Measurements from ENCODE around the gene REC114.
"Not testable (repeated sequence)": the region's sequence is repeated elsewhere in the genome, so short reads cannot be mapped to it uniquely, and the experiment has no call there.

The REC114 gene

DNA sequence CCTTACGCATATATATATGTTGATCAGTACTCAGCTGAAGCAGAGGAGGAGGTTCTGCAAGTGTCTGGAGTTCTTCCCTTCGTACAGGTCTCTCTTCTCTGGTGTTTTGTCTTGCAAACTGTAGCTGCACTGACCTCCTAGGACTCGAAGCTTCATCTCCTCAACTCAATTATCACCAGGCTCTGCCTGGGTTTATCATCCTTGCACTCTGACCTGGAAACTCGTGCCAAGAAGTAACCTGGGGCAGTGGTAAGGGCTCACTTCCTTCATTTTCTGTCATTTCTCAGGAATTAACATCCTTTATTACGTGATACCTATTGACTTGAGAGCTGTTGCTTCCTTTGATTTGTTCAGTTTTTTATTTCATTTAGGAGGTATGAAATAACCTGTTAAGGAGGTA is 14.4 kb downstream of the REC114 start:
- DNase-seq: no peak

DNA sequence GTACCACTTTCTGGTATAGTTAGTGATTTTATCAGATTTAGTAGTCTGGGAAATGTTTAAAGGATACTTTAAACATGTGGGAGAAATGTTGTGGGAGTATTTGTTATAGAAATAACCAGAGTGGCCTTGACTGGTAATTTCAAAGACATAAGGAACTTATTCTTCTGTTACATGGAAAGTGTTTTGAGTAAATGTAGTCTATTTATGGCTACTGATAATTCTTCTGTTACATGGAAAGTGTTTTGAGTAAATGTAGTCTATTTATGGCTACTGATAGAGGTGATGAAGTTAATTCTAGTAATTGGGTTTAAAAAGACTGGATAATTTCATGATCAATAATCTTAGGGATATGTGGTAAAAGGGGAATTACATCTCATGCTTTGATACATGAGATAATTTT is 17.7 kb downstream of the REC114 start:
- DNase-seq: no peak

DNA sequence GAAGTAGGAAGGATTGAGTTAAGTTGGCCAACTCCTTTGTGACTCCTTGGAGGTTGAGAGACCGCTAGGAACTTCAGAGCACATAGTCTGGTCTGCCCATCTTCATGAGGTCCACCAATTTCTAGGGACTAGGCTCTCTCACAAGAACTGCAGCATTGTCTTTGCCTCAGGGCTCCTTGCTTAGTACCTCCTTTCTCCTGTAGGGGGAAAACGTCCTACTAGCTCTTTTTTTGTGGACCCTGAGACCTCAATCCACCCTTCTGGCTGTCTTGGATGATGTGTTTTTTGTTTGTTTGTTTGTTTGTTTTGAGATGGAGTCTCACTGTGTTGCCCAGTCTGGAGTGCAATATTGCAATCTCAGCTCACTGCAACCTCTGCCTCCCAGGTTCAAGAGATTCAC is 21.6 kb downstream of the REC114 start:
- no peak for DNase-seq

DNA sequence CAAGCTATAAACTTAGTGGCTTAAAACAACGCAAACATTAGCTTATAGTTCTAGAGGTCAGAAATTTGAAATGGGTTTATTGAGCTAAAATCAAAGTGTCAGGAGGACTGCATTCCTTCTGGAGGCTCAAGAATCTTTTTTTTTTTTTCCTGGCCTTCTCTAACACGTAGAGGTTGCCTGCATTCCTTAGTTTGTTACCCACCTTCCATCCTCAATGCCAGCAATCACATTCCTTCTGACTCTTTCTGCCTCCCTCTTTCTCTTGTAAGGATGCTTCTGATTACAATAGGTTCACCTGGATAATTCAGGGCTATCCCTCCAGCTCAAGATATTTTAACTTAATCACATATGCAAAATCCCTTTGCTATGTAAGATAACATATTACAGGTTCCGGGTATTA is 24.8 kb downstream of the REC114 start:
- DNase-seq: no peak

DNA sequence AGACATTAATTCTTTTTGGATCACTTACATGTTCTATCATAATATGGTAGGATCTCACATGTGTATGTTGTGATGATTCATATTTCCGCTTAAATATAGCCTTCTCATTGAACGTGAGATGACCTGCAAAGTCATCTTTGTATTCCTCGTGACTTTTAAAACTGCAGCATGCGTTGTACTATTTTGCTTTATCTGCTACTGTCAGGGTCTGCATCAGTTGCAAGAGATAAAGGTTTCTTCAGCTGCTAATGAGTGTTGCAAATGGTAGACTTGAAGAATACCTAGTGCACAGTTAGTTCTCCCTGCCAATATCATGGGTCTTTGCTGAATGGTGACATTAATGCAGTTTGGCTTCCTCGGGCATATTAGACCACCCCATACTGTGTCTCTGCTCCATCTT is 31.8 kb downstream of the REC114 start:
- no peak for DNase-seq

DNA sequence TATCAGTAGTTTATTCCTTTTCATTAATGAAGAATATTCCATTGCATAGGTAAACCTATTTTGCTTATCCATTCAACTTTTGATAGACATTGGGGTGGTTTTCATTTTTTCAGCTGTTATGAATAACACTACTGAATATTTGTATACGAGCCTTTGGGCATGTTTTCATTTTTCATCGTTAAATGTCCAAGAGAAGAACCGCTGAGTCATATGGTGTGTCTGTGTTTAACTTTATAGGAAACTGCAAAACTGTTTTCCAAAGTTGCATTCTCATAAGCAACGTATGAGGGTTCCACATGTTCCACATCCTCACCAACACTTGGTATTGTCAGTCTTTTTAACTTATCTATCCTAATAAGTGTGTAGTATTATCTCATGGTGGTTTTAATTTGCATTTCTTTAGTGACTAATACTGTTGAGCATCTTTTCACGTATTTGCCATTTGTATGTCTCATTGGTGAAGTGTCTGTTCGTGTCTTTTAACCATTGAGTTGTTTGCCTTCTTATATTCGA is 33.8 kb downstream of the REC114 start:
- no peak for DNase-seq

DNA sequence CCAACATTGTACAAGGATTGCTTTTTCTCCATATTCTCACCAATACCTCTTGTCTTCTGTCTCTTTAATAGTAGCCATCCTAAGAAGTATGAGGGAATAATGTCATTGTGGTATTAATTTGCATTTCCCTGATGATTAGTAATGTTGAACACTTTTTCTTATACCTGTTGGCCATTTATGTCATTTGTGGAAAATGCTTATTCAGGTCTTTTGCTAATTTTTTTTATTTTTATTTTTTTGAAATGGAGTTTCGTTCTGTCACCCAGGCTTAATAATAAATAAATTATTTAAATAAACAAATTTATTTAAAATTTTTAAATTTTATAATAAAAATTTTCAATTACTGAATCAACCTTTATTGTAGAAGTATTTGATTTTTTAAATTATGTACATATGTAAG is 37.1 kb downstream of the REC114 start:
- no peak for DNase-seq

DNA sequence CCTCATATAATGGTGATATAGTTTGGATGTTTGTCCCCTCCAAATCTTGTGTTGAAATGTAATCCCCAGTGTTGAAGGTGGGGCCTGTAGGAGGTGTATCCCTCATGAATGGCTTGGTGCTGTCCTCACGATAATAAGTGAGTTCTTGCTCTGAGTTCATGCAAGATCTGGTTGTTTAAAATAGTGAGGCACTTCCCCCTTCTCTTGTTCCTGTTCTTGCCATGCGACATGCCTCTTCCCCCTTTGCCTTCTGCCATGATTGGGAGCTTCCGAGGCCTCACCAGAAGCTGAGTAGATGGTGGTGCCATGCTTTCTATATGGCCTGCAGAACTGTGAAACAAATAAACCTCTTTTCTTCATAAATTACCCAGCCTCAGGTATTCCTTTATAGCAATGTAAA is 39.2 kb downstream of the REC114 start:
- no peak for DNase-seq

DNA sequence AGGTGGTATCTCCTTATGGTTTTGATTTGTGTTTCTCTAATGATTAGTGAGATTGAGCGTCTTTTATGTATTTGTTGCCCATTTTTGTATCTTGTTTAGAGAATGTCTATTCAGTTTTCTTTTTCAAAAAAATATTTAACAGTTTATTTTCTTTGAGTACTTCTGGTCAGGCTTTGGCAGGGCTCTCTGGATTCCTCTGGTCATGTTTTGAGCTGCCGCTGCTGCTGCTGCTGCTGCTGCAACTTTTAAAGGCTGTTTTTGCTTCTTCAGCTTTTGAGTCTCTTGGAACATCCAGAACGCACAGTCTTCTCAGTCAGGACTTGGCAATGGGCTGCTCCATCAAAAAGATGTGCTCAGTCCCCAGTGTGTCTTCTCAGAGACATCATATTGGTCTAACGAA is 40.1 kb downstream of the REC114 start:
- DNase-seq: no peak

DNA sequence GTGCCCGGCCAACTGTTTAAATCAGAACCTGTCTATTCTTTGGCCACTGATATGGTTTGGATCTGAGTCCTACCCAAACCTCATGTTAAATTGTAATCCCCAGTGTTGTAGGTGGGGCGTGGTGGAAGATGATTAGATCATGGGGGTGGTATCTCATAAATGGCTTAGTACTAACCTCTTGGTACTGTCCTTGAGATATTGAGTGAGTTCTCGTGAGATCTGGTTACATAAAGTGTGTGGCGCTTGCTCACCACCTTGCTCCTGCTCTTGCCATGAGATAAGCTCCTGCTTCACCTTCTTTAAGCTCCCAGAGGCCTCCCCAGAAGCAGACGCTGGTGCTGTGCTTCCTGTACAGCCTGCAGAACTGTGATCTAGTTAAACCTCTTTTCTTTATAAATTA is 42.4 kb downstream of the REC114 start:
- no peak for DNase-seq

DNA sequence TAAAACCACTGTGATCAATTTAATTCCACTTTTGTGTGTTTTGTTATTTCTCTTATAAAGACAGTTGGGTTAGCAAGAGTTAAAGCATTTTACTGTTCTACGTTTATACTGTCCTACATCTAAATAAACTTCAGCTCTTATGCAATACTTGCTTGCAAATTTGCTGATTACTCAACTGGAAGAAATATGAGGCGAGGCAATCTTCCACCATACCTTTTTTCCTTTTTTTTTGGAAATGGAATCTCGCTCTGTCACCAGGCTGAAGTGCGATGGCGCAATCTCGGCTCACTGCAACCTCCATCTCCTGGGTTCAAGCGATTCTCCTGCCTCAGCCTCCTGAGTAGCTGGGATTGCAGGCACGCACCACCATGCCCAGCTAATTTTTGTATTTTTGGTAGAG is 42.9 kb downstream of the REC114 start:
- not testable (repeated sequence) for DNase-seq

DNA sequence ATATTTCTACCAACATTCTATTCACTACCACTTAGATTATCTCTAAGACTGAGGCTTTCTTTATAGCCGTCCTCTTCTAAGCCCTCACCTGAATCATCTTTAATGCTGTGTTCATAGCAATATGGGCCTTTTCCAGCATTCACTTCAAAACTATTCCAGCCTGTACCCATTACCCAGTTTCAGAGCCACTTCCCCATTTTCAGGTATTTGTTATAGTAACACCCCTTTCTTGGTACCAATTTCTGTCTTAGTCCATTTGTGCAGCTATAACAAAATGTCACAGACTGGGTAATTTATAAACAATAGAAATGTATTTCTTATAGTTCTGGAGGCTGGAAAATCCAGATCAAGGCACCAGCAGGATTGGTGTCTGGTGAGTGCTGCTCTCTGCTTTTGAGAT is 45.7 kb downstream of the REC114 start:
- DNase-seq: no peak

DNA sequence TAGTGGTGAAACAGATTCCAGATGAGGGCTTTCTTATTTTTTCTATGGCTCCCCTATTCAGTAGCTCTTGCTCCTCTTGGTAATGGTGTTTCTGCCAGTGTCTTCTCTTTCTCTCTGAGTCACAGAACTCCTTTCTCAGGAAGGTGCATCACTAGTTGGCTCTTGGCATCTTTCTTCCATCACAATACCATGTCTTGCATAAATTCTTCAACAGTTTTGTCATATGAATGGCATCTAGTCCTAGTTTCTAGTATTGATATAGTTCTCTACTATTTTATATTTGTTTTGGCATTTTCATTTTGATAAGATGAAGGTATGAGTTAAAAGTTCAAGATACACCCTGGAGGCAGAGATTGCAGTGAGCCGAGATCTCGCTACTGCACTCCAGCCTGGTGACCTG is 51.0 kb downstream of the REC114 start:
- no peak for DNase-seq

DNA sequence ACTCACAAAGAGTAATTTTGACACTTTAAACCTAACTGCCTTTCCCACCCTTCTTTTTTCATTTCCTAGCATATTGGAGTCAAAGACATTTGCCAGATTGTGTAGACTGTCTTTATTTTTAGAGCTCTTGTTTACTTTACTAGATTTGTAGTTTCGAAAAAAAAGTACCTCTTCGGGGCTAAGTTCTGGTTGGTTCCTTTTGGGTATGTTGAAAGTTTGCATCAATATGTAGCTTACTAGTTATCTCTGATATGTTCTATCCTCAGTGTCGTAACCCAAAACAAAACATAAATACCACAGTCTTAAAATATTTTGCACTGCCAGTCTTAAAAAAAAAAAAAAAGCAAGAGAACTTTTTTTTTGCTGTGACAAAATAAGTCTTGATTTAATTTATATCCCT is 52.2 kb downstream of the REC114 start:
- no peak for DNase-seq

DNA sequence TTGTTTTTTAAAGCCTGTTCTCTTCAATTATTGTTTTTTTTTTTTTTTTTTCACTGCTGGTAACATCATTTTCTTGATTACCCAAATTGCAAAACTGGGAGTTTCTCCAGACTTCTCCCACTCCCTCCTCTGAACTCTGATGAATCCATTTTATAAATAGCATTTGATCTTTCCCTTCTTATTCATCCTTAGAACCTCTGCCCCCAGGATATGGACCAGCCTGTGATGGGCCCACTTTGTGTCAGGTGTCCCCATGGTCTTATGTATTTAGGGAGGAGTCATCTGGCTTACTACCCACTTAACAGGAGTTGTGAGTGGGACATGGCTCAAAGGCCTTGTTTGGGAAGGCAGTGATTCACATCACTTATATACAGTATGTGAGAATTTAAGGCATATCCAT is 57.7 kb downstream of the REC114 start:
- DNase-seq: no peak

DNA sequence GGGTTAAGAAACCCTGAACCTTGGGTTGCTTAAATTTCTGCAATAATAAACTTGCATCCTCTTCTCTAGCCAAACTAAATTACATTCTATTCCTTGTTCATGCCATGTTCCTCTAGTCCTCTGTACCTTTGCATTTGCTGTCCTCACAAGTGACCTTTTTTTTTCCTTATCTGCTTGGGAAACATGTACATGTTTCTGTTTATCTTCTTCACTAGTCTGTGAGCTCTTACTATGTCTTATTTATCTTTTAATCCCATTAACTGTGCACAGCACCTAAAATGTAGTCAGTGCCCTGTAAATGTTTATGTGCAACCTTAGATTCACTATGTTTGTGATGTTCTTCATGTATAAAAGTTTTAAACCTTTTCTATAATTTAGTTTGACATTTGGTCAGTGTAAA is 61.9 kb downstream of the REC114 start:
- DNase-seq: no peak

DNA sequence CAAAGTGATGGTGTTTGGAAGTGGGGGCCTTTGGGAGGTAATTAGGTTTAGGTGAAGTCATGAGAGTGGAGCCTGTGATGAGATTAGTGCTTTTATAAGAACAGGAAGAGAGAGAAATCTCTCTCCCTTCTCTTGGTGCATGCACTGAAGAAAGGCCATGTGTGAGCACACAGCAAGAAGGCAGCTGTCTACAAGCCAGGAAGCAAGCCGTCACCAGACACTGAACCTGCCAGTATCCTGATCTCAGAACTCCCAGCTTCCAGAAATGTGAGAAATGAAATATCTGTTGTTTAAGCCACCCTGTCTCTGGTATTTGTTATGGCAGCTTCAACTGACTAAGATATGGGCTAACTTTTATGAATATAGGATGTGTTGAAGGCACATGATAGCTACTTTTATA is 72.6 kb downstream of the REC114 start:
- DNase-seq: no peak

DNA sequence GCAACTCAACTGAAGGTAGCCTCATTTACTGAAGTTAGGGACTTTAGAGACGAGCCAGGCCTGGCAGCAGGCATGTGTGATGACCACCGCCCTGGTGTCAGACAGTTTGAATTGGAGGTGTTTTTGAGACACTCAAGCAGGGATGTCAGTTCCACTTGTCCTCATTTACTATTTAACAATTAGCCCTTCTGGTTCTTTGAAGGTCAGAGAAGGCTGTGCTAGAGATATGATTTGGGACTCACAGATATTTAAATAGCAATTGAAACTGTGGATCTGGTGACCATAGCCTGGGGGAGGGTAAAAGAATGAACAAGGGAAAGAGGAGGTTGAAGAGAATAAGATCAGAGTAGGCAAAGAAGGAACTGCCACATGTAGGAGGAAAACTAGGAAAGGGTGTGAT is 74.6 kb downstream of the REC114 start:
- no peak for DNase-seq

DNA sequence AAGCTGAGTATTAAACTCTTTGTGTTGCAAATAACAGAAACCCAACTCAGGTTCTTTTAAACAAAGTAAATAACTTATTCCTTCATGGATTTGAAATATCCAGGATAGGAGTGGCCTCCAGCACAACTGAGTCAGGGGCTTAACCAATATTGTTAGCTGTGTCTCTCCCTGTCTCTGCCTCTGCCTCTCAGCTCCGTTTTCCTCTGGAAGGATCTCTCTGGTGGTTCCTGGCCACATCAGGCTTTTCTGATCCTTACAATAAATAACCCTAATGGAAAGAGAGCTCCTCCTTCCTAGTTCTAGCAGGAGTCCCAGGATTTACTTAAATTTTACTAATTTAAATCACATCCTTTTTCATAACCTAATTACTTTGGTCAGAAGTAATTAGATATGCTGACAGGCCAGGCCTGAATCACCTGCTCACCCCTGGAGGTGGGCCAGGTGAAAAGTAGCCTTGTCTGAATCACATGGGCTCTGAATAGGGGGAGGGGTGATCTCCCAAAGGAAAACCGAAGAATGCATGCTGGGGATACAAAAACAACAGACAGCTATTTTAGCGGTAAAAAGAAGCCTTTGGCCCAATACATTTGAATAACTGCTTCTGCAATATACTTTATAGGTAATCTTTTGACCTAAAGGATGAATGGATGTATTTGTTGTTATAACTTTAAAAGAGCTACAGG is 75.4 kb downstream of the REC114 start:
- DNase-seq: no peak

DNA sequence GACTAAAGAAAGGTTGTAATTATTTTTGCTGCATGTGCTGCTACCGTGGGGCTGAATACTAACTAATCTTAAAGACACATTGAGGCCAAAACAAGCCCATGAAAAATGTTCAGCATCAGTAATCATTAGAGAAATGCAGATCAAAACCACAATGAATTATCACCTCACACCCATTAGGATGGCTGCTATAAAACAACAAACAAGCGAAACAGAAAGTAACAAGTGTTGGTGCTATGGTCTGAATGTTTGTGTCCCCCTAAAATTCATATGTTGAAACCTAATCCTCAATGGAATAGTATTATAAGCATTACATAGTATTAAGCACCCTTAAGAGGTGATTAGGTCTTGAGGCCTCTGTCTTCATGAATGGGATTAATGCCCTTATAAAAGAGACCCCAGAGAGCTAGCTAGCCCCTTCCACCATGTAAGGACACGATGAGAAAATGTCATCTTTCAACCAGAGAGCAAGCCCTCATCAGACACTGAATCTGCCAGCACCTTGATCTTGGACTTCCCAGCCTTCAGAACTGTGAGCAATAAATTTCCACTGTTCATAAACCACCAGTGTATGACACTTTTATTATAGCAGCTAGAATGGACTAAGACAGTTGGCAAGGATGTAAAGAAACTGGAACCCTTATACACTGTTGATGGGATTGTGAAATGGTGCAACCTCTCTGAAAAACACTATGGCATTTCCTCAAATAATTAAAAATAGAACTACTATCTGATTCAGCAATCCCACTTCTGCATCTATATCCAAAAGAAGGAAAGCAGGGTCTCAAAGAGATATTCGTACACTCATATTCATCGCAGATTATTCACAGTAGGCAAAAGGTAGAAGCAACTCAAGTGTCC is 76.1 kb downstream of the REC114 start:
- DNase-seq: no peak

DNA sequence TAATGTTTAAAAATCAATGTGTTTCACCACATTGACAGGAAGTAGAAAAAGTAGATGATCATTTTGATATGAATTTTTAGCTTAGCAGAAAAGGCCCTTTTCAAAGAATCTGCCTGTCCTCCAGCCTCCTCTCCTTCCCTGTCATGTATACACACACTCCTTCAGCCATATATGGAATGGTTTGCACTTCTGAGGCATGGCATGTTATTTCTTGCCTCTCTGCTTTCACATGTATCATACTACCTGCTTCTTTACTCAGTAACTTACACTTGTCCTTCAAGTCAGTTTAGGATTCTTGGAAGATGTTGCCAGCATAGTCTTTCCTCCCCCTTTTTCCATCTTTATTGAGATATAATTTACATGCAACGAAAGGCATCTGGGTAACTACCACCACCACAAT is 79.0 kb downstream of the REC114 start:
- no peak for DNase-seq

DNA sequence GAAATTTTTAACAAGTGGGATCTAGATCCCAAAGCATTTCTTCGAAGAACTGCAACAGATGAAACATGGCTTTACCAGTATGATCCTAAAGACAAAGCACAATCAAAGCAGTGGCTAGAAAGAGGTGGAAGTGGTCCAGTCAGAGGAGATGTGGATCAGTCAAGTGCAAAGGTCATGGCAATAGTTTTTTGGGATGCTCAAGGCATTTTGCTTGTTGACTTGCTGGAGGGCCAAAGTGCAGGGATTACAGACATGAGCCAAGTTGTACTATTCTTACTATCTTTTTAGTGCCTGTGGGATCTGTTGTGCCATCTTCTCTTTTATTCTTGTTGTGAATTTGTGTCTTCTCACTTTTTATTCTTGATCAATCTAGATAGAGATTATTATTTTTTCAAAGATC is 82.0 kb downstream of the REC114 start:
- no peak for DNase-seq

DNA sequence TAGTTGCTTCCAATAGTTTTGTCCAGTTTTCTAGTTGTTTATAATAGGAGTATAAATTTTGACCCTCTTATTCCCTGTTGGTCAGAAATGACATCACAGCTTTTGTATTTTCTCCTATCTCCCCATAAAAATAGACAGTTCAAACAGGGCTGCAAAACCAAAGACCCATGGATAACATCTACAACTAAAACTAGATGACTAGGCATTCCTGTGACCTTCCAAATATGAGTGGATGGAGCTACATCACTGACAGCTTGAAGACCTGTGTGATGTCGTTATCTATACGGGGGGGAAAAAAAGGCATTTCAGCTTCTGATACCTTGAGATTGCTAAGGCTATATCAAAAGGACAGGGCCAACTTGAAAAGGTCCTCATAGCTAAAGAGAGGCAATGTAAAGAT is 84.6 kb downstream of the REC114 start:
- DNase-seq: no peak

DNA sequence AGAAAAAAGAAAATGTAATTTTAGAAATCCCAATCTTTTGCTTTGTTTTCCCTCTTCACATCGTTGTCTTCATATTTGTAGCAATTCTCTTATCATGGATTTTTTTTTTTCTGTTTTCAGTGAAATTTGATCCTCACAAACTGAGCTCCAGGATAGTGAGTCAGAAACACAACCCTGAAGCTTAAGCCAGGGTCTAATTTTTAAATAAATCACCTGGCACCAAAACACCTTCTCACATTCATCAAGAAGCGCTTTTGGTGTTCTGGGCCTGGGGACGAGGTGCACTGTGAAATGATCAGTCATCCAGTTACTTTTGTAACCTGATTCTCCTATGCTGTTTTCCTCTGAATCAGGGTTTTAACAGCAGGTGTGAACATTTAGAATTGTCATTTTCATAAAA is 87.7 kb downstream of the REC114 start:
- DNase-seq: no peak

DNA sequence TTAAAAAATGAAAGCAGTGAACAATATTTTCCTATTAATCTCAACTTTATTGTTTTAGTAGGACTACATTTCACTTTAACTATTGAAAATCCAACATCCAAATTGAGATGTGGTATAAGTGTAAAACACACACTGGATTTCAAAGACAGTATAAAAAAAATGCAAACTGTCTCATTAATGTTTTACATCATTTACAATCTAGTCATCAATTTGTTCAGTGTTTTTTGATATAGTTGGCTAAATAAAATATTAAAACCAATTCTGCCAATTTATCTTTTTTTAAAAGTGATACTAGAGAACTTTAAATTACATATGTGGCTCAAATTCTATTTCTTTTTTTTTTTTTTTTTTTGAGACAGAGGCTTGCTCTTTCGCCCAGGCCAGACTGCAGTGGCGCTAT is 95.2 kb downstream of the REC114 start:
- DNase-seq: no peak

Measured in DMS79 treated with DMSO at 0.1 percent for 48 hours (cell line).